Kidney (tissue), 14 donors: ENCODE measurements around the gene DDAH1. TPM values are rescaled to one million over a fixed set of nuclear protein-coding genes. Genes with fewer than 3 reads are reported as not detected.

ENCODE experiments used
- DNase-seq, 5 donors: peaks; one replicate each; pipeline ENCODE4 v3.0.0-alpha.2; 2013 to 2020
- FAIRE-seq: peaks from 2 replicates; lab custom pipeline; 2012; peaks lifted over from hg19 to GRCh38; lab: Jason Lieb, UNC
- H3K27ac ChIP-seq, 2 donors: one replicate each; pipeline ENCODE4 v1.7.0; 2013; ENCODE audit warnings: low read depth in 2 of 2, low read length in 2 of 2, inconsistent platforms in 1 of 2
- H3K27me3 ChIP-seq: one replicate; pipeline ENCODE4 v1.7.1; 2013; ENCODE audit warnings: low read length, inconsistent platforms; ENCODE audit not compliant: control insufficient read depth, insufficient read depth
- H3K36me3 ChIP-seq, 3 donors: one replicate each; pipeline versions ENCODE4 v1.7.0 to v1.7.1; 2013; ENCODE audit warnings: low read length in 3 of 3, control low read depth in 1 of 3, inconsistent platforms in 1 of 3; ENCODE audit not compliant: insufficient read depth in 3 of 3, control insufficient read depth in 2 of 3
- H3K4me1 ChIP-seq, 3 donors: one replicate each; pipeline versions ENCODE4 v1.7.0 to v1.7.1; 2013; ENCODE audit warnings: low read length in 3 of 3, inconsistent platforms in 1 of 3, low read depth in 1 of 3; ENCODE audit not compliant: control insufficient read depth in 2 of 3, insufficient read depth in 2 of 3
- H3K4me3 ChIP-seq, 3 donors: one replicate each; pipeline versions ENCODE4 v1.7.0 to v1.8.1; 2013; ENCODE audit warnings: low read length in 3 of 3, control low read depth in 1 of 3, inconsistent platforms in 1 of 3
- H3K9ac ChIP-seq, 3 donors: one replicate each; pipeline versions ENCODE4 v1.7.0 to v1.7.1; 2013; ENCODE audit warnings: low read length in 3 of 3, control low read depth in 1 of 3, inconsistent platforms in 1 of 3
- H3K9me3 ChIP-seq, 3 donors: one replicate each; pipeline versions ENCODE4 v1.7.0 to v1.7.1; 2013; ENCODE audit warnings: low read length in 3 of 3, control low read depth in 1 of 3, inconsistent platforms in 1 of 3; ENCODE audit not compliant: control insufficient read depth in 2 of 3, insufficient read depth in 1 of 3
- CTCF ChIP-seq: IDR thresholded peaks from 3 replicates; pipeline ENCODE4 v1.5.1; 2012; ENCODE audit warnings: mild to moderate bottlenecking, moderate library complexity, borderline replicate concordance; ENCODE audit not compliant: insufficient read depth; ENCODE audit errors: extremely low read depth
- intact Hi-C: fragments of 100-400 bp; cut with DNase I; formaldehyde crosslinking; loops from one replicate; pipeline ENCODE4 v1.11.1; 2022
- polyA plus RNA-seq: library from polyadenylated mRNA; stranded (reverse); fragments of 350-450 nt; fragmentation: Illumina TruSeq; extraction: RNeasy Lipid Tissue Mini Kit (QIAGEN cat#74804); gene quantifications from one replicate; pipeline ENCODE4 v1.2.3, GENCODE V29; 2014; ENCODE audit warnings: low read depth, low replicate concordance; ENCODE audit not compliant: insufficient read depth
- total RNA-seq: library from RNA; stranded (reverse); fragmentation: NEBNext Ultra II Directional; extraction: Animal tissue kit (Norgen Biotek cat#: 25700); gene quantifications from one replicate; pipeline ENCODE4 v1.2.1, GENCODE V29; 2021
- donor health status: control.
- donor health status: control.
- donor health status: control.
- donor health status: control.
- donor health status: control.
- donor health status: DM: yes; HTN: yes; CAD: no.
- donor health status: Normal renal cell carcinoma (clear cell type).

The DDAH1 gene
- total and polyA plus RNA-seq, 2 donors from 2014 or later, result 73.1 to 98.9 TPM

GRCh38 chr1:85330214-85330631 lies 134.7 kb downstream of the DDAH1 start:
- FAIRE-seq, result no peak
- H3K9ac ChIP-seq, result no peak overlapping the region
- peak overlapping the region; percentile 59 for H3K27ac ChIP-seq

GRCh38 chr1:85328713-85329397 lies 136.1 kb downstream of the DDAH1 start:
- Histone ChIP-seq H3K27me3 (no peaks in the 10 kb centered on the region), H3K27ac (peak overlapping the region in 1 of 2 donors; percentile 0), H3K9ac (no peak overlapping the region), H3K36me3 (no peaks in the 10 kb centered on the region), H3K9me3 (no peaks in the 10 kb centered on the region), H3K4me1 (peaks cover 0 to 32% (median 9%) of the 10 kb centered on the region in 3 donors), H3K4me3 (no peak overlapping the region)
- no peak for TF ChIP-seq CTCF
- intact Hi-C loops, result no loop called here
- no peak for FAIRE-seq
- DNase-seq, result peak in 1 of 5 donors; percentile 51

More at GRCh38 chr1:85330214-85330631, 134.7 kb downstream of the DDAH1 start:
- Histone ChIP-seq H3K27me3 (no peaks in the 10 kb centered on the region), H3K4me1 (peaks cover 0 to 26% (median 9%) of the 10 kb centered on the region in 3 donors), H3K36me3 (no peaks in the 10 kb centered on the region), H3K4me3 (no peak overlapping the region), H3K9me3 (no peaks in the 10 kb centered on the region)
- DNase-seq, result no peak
- no peak for TF ChIP-seq CTCF
- intact Hi-C loops, result no loop called here

- DNase-seq (no peak), FAIRE-seq (no peak)
- no peaks in the 10 kb centered on the region for H3K36me3 ChIP-seq
- no peaks in the 10 kb centered on the region for H3K27me3 ChIP-seq
- peaks cover 0 to 32% (median 9%) of the 10 kb centered on the region in 3 donors for H3K4me1 ChIP-seq
- no peak overlapping the region for H3K27ac ChIP-seq
- no peak overlapping the region for H3K9ac ChIP-seq
- H3K4me3 ChIP-seq, result no peak overlapping the region
- intact Hi-C loops, result no loop called here
- TF ChIP-seq CTCF, result no peak
- H3K9me3 ChIP-seq, result no peaks in the 10 kb centered on the region
These were observed 137.2 kb downstream of the DDAH1 start for GRCh38 chr1:85327759-85328158.
